GM19023 (cell line): ENCODE results near the gene DNAJC6.
A peak's percentile ranks its signal among the peaks of the same experiment; 100 is the strongest.
"Not testable (repeated sequence)": the region's sequence is repeated elsewhere in the genome, so short reads cannot be mapped to it uniquely, and the experiment has no call there.

Experiments used
- ATAC-seq: cut with Tn5 transposase; IDR thresholded peaks from one replicate; pipeline ENCODE4 v1.9.1; 2021; ENCODE audit warnings: mild to moderate bottlenecking, moderate library complexity; ENCODE audit not compliant: unreplicated experiment

The DNAJC6 gene

DNA sequence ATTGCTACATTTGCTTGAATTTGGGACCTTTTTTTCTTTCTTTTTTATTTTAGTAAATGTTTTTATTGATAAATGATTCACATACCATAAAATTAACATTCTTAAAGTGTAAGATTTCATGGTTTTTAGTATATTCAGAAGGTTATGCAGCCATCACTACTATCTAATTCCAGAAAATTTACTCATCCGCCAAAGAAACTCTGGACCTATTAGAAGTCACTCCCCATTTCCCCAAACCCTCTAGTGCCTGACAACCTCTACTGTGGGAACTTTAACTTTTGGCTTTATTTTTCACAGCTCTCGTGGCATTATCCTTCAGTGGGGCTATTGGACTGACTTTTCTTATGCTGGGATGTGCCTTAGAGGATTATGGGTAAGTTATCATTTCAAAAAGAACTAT lies 115.7 kb downstream of the DNAJC6 start:
- no peak for ATAC-seq

GRCh38 chr1:65425697-65426096 lies 116.4 kb downstream of the DNAJC6 start:
- ATAC-seq, result no peak

DNA sequence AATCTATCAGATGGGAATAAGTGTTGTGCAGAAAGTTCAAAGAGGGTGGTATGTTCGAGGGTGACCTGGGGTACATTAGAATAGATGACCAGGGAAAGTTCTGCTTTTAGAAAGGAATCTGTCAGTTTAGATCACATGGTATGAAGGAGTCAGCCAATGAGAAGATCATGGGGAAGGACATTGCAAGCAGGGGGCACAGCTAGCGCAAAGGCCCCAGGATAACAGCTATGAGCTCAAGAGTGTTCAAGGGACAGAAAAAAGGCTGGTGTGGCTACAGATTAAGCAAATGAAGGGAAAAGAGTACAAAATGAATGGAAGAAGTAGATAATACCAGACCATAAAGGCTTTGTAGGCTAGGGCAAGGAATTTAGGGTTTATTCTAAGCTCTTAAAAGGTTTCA lies 119.7 kb downstream of the DNAJC6 start:
- no peak for ATAC-seq

GRCh38 chr1:65429806-65430205 lies 120.5 kb downstream of the DNAJC6 start:
- no peak for ATAC-seq

DNA sequence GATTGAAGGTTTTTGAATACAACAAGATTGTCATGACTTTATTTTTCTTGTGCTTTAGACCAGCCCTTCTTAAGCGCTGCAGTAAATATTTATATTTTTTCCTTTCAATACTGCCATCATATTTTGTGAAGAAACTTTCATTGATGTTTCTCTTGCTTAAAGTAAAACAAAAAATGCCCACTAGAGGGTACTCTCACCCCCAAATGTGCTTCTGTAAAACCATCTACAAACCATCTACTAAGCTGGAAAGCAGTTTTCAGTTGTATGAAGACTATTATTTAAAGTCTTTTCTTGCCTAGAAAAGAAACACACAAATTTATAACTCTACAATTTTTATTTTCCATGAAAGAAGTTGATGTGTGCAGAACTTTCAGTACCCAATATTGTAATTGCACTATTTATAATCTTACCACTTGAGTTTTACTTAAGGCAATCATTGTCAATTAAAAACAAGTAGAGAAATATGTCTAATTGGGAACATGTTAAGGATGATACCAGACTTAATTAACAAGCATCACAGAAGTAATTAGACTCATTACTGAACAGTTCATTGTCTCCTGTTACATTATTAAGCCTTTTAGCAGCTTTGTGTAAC lies 121.9 kb downstream of the DNAJC6 start:
- ATAC-seq, result no peak

DNA sequence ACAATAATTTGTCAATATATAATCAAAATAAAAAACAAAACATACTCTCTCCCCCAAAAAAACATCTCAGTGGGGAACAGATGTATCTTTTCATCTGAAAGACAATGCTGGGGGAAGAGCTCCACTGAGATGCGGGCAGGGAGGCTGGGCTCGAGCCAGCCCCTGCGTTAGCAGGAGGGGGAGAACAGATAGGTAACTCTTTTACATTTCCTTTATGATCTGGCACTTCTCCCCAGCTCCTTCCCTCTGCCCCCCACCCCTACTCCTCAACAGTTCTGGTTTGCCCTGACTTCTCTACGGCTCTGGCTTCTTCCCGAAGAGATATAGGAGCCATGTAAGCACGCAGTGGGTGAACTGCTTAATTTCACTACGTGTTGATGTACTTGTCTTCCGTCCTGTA lies 123.6 kb downstream of the DNAJC6 start:
- ATAC-seq, result no peak

- no peak for ATAC-seq
Observed at GRCh38 chr1:65434255-65434654, 124.9 kb downstream of the DNAJC6 start.

- ATAC-seq, result no peak
Observed at GRCh38 chr1:65434760-65435159, 125.4 kb downstream of the DNAJC6 start.

DNA sequence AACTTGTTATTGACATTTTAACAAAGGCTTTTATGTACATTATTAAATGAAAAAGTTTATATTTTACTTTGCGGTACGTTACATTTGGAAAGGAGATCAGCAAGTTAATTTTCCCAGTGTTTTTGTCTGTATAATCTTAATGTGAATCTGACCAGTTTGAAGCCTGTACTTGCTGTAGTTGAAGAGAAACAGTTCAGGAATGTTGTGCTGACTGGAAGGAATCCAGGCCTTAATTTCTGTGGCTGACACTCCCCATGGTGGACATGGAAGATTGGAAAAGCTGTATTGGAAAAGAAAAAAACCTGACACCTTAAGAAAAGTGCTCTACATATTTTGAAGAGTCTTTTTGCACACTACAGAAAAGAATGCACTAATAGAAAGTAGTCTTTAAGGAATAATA lies 126.6 kb downstream of the DNAJC6 start:
- no peak for ATAC-seq

DNA sequence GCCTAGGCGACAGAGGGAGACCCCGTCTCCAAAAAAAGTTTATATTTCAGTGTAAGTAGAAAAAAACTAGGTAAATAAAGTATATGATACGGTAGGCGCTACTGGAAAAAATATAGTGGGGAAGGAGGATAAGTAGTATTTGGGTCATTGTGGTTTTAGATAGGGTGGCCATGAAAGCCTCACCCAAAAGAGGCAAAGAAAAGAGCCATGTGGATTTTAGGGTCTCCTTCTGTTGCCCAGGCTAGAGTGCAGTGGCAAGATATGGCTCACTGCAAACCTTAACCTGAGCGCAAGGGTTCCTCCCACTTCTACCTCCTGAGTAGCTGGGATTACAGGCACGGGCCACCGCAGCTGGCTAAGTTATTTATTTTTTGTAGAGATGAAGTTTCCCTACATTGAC lies 128.3 kb downstream of the DNAJC6 start:
- ATAC-seq, result no peak

DNA sequence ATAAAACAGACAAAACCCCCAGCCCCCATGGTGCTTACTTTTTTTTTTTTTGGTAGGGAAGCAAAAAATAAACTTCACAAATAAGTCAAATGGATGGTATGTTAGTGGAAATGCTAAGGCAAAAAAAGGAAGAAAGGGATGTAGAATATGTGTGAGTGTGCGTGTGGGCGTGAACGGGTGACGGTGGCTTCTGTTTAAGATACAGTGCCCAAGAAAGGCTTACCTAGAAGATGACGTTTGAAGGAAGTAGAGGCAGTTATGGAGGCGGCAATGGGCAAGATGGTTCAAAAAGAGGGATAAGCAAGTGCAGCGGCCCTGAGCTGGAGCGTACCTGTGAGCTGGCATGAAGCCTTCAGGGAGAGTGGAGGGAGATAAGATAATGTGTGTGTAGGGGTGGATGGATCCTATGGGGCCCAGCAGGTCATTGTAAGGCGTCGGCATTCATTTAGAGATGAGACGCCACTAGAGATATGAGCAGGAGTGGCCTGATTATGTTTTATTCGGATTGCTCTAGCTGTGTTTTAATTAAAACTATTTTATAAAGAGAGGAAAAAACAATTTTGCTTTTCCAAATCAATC lies 131.1 kb downstream of the DNAJC6 start:
- ATAC-seq, result no peak

- no peak for ATAC-seq
Observed at GRCh38 chr1:65440915-65441314, 131.6 kb downstream of the DNAJC6 start.

DNA sequence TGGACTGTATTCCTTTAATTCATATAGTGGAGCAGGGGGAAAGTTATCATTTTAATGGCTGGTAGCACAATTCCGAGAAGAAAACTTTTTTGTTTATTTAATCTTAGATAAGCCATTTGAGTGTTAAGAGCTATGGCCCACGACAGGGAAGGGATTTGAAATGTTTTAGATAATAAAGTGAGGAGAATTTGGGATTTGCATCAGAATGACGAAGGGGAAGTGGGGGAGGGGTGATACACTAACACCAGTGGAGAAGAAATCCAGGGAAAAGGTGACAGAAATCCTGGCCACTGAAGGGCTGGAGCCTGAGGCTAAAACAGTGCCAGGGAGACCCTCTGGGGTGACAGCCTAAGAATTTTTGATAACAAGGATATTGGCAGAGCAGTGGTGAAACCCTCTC lies 132.1 kb downstream of the DNAJC6 start:
- no peak for ATAC-seq

GRCh38 chr1:65442442-65442841 lies 133.1 kb downstream of the DNAJC6 start:
- no peak for ATAC-seq

DNA sequence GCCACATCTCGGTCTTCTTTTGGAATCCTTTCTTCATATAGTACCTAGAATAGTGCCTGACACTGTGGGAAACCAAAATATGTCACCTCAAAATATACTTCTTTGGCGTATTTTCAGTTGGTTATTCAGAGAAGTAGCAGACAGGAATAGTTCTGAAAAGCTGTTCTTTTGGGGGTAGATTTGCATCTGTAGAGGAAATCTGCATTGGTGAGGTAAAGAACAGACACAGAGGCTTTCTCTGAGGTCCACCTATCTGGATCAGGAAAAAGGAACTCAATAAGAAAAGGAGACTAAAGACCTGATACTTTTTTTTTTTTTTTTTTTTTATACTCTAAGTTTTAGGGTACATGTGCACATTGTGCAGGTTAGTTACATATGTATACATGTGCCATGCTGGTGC lies 134.3 kb downstream of the DNAJC6 start:
- no peak for ATAC-seq

DNA sequence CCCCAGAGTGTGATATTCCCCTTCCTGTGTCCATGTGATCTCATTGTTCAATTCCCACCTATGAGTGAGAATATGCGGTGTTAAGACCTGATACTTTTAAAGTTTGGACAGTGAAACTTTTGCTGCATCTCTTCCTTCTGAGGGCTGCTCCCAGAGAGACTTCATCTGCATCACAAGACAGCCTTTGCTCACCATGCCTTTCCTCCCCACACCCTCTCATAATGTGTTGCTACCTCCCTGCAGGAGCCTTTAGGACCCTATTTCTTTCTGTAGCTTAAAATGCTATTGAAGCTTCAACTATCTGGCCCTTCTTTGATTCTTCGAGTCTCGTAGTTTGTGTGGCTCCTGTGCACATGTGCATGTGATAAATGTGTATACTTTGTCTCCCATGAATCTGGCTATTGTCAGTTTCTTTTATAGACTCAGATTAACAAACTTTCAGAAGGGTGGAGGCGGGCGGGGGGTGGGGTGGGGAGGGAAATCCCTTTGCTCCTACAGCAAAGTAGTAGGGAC lies 134.8 kb downstream of the DNAJC6 start:
- no peak for ATAC-seq

DNA sequence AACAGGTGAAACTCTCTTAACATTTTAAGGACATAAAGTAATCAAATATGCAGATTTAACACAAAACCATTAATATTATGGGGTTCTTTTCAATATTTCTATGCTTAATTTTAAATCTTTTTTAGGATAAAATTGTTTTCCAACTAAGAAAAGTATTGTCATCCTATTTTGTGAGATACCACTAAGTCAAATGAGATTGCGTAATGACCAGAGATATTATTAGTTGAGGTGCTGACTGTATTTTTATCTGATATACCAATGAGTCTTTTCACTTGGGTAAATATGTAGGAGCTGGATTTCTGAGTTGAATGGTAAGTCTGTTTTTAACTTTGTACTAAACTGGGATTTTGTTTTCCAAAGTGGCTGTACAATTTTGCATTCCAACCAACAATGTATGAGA lies 136.5 kb downstream of the DNAJC6 start:
- no peak for ATAC-seq

DNA sequence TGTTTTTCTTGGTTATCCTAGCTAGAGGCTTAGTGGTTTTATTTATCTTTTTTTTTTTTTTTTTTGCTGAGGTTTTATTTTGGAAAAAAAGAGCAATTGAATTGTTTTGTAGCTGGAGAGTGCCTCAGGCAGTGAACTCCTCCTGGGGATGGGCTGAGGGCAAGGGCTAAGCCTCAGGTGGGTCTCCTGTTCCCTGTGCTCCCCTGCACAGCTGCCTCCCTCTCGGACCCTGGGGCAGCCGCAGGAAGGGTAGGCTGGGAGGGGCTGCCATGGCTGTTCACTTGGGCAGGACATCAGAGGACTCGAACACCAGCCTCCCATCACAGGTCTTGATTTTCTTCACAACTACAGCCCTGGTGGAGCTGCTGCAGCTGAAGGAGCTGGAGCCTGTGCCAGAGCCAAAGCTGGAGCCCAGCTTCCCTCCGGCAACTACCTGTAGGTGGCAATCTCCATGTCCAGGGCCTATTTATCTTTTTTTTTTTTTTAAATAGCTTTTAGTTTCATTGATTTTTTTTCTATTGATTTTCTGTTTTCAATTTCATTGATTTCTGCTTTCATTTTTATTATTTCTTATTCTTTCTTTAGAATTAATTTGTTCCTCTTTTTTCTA lies 140.0 kb downstream of the DNAJC6 start:
- no peak for ATAC-seq

DNA sequence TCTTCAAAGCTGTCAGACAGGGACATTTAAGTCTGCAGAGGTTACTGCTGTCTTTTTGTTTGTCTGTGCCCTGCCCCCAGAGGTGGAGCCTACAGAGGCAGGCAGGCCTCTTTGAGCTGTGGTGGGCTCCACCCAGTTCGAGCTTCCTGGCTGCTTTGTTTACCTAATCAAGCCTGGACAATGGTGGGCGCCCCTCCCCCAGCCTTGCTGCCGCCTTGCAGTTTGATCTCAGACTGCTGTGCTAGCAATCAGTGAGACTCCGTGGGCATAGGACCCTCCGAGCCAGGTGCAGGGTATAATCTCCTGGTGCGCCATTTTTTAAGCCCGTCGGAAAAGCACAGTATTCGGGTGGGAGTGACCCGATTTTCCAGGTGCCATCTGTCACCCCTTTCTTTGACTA lies 146.3 kb downstream of the DNAJC6 start:
- ATAC-seq, result not testable (repeated sequence)

GRCh38 chr1:65456481-65456880 lies 147.1 kb downstream of the DNAJC6 start:
- no peak for ATAC-seq

DNA sequence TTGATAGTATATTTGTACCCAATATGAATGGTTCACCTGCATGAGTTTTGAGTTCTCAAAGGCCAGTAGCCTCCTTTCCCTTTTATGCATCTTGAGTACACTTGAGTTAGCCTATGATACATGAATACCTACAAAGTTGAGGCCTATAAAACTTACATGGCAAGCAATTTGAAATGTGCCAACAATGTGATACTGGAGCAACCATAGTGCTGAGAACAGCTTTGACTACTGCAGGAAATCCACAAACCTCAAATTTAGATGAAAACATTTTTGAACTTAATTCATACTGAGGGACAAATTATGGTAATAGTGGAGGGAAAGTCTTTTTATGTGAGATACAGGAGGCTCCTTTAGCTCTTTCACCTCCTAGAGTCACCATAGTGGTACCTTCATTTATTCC lies 148.5 kb downstream of the DNAJC6 start:
- ATAC-seq, result no peak

GRCh38 chr1:65458730-65459396 lies 149.5 kb downstream of the DNAJC6 start:
- peak; percentile 23 for ATAC-seq
